HepG2 (cell line): ENCODE data around the gene UBR3. TPM values are rescaled to one million over a fixed set of nuclear protein-coding genes. Genes with fewer than 3 reads are reported as not detected.
A peak's percentile ranks its signal among the peaks of the same experiment; 100 is the strongest.
"Not testable (repeated sequence)": the region's sequence is repeated elsewhere in the genome, so short reads cannot be mapped to it uniquely, and the experiment has no call there.

ENCODE experiments used
- ATAC-seq: fragments of 200-7000 bp; cut with Tn5 transposase; 3 replicates; pipeline ENCODE4 v1.9.1; 2020; ENCODE audit warnings: mild to moderate bottlenecking, moderate library complexity
- BruUV-seq: library from RNA; stranded (reverse); fragments of 400-500 nt; replicated peaks from 2 replicates; lab custom pipeline; 2021; lab: Mats Ljungman, UMichigan
- CTCF ChIA-PET: fragments of 300-600 bp; formaldehyde crosslinking; extraction: SDS; loops from one replicate; lab custom pipeline; 2021; ENCODE audit warnings: low total read pairs, inconsistent platforms, low intra/inter-chr PET ratio; lab: Yijun Ruan, JAX
- POLR2A ChIA-PET: fragments of 350-600 bp; sonication (Branson Sonifier 250); formaldehyde crosslinking; loops from one replicate; lab custom pipeline; 2020; ENCODE audit warnings: antibody characterized with exemption, inconsistent platforms; lab: Yijun Ruan, JAX
- DNase-seq: peaks from one replicate; pipeline ENCODE4 v3.0.0-alpha.2; 2015; ENCODE audit warnings: low spot score
- FAIRE-seq: peaks from 3 replicates; lab custom pipeline; 2011; peaks lifted over from hg19 to GRCh38; lab: Jason Lieb, UNC
- H2AFZ ChIP-seq: one replicate; pipeline ENCODE4 v1.6.1; 2011; ENCODE audit warnings: low read length, inconsistent platforms
- H3K27ac ChIP-seq: fragments of 300-600 bp; 3 replicates; pipeline ENCODE4 v1.8.0; 2011; ENCODE audit warnings: mixed run types, mild to moderate bottlenecking, mixed read lengths, low read length, inconsistent platforms; ENCODE audit not compliant: insufficient read depth; ENCODE audit errors: extremely low read length
- H3K27me3 ChIP-seq, 2 experiments: fragments of 200-600 bp in 1 of 2; 2 replicates in 1 of 2; 3 replicates in 1 of 2; pipeline versions ENCODE4 v1.6.0 to v1.8.0; 2011; ENCODE audit warnings: low read length in 2 of 2, mild to moderate bottlenecking in 2 of 2, moderate library complexity in 2 of 2, inconsistent platforms in 1 of 2; ENCODE audit not compliant: insufficient read depth in 2 of 2, control insufficient read depth in 1 of 2
- H3K36me3 ChIP-seq, 2 experiments: fragments of 200-600 bp in 1 of 2; replicated peaks in 1 of 2; 2 replicates in 1 of 2; 3 replicates in 1 of 2; pipeline versions ENCODE4 v1.5.1 to v1.8.0; 2011; ENCODE audit warnings: low read length in 2 of 2, inconsistent platforms in 1 of 2; ENCODE audit not compliant: insufficient read depth in 2 of 2, control insufficient read depth in 1 of 2
- H3K4me1 ChIP-seq: 2 replicates; pipeline ENCODE4 v1.5.1; 2012; ENCODE audit warnings: low read length, inconsistent platforms; ENCODE audit not compliant: insufficient read depth
- H3K4me2 ChIP-seq: 2 replicates; pipeline ENCODE4 v1.6.0; 2011; ENCODE audit warnings: low read depth, low read length, inconsistent platforms
- H3K4me3 ChIP-seq, 3 experiments: fragments of 200-600 bp in 1 of 3; sonication (generic), shearing (Covaris generic) in 1 of 3; replicated peaks in 1 of 3; 2 replicates each; pipeline ENCODE4 v1.5.1; 2011 to 2016; ENCODE audit warnings: low read length in 3 of 3, inconsistent platforms in 2 of 3, low read depth in 2 of 3, mild to moderate bottlenecking in 2 of 3, control low read depth in 1 of 3, mixed read lengths in 1 of 3; ENCODE audit not compliant: insufficient read depth in 1 of 3
- H3K79me2 ChIP-seq: one replicate; pipeline ENCODE4 v1.6.1; 2011; ENCODE audit warnings: low read length, inconsistent platforms; ENCODE audit not compliant: insufficient read depth
- H3K9ac ChIP-seq: 2 replicates; pipeline ENCODE4 v1.6.0; 2011; ENCODE audit warnings: mild to moderate bottlenecking, low read depth, low read length, inconsistent platforms; ENCODE audit not compliant: insufficient read depth
- H3K9me3 ChIP-seq: 2 replicates; pipeline ENCODE4 v1.5.1; 2012; ENCODE audit warnings: mild to moderate bottlenecking, low read length
- H4K20me1 ChIP-seq: 2 replicates; pipeline ENCODE4 v1.6.0; 2011; ENCODE audit warnings: inconsistent platforms, mild to moderate bottlenecking, low read length, moderate library complexity; ENCODE audit not compliant: insufficient read depth
- BCL6 ChIP-seq: IDR thresholded peaks from 2 replicates; pipeline ENCODE4 v1.6.1; 2016; ENCODE audit warnings: missing genetic modification reagents, missing compliant biosample characterization
- ELF1 ChIP-seq: sonication (generic); formaldehyde crosslinking; IDR thresholded peaks from 2 replicates; pipeline ENCODE4 v1.4.0; 2020; ENCODE audit warnings: missing genetic modification reagents
- FOXA1 ChIP-seq, 2 experiments: fragments of 450-650 bp in 1 of 2; sonication (generic) in 1 of 2; formaldehyde crosslinking in 1 of 2; IDR thresholded peaks; 2 replicates each; pipeline versions ENCODE4 v1.4.0 to v1.6.1; 2016 to 2020; ENCODE audit warnings: missing genetic modification reagents in 1 of 2
- FOXA3 ChIP-seq: IDR thresholded peaks from 2 replicates; pipeline ENCODE4 v1.6.1; 2016; ENCODE audit warnings: missing genetic modification reagents, missing compliant biosample characterization
- GFI1 ChIP-seq: sonication (generic); formaldehyde crosslinking; IDR thresholded peaks from 2 replicates; pipeline ENCODE4 v1.5.0; 2020; ENCODE audit warnings: missing genetic modification reagents, mild to moderate bottlenecking, borderline replicate concordance
- HDAC1 ChIP-seq: sonication (generic); formaldehyde crosslinking; IDR thresholded peaks from 2 replicates; pipeline ENCODE4 v1.5.1; 2020; ENCODE audit warnings: mild to moderate bottlenecking, missing genetic modification reagents
- HOMEZ ChIP-seq: IDR thresholded peaks from 2 replicates; pipeline ENCODE4 v1.6.1; 2016; ENCODE audit warnings: low read depth
- SP5 ChIP-seq: IDR thresholded peaks from 2 replicates; pipeline ENCODE4 v1.6.1; 2016; ENCODE audit warnings: low read depth, borderline replicate concordance
- WGBS: methylation state at CpG from one replicate; pipeline ENCODE4 v1.1.6; 2017; ENCODE audit warnings: low lambda C conversion rate; 5-methylcytosine and 5-hydroxymethylcytosine counted together
- in situ Hi-C: cut with HindIII; loops from 2 replicates; pipeline ENCODE4 v1.10.0; 2017; ENCODE audit warnings: low pct_unique_long_range_greater_than_20kb; ENCODE audit not compliant: extremely low pct_ligation_motif_present
- intact Hi-C: fragments of 100-400 bp; cut with micrococcal nuclease; formaldehyde crosslinking; loops from one replicate; pipeline ENCODE4 v1.10.0; 2022; ENCODE audit not compliant: unreplicated experiment
- polyA plus RNA-seq, 8 experiments: library from polyadenylated mRNA; depleted of rRNA in 3 of 8; stranded (reverse) in 7 of 8; unstranded in 1 of 8; fragments of >200 nt; fragmentation: Illumina TruSeq in 4 of 8; extraction: Trizol in 4 of 8; gene quantifications; 2 replicates each; pipeline versions ENCODE4 v1.2.1 to v1.2.3, GENCODE V29; 2011 to 2016; ENCODE audit warnings: low read depth in 4 of 8, missing spikeins in 1 of 8, mixed read lengths in 1 of 8; ENCODE audit not compliant: insufficient read depth in 1 of 8
- small RNA-seq, 3 experiments: library from RNA; depleted of rRNA; stranded (forward); fragments of <200 nt; gene quantifications; one replicate each; pipeline ENCODE3, GENCODE V24; 2012; ENCODE audit warnings: low read depth in 2 of 3, low replicate concordance in 1 of 3; ENCODE audit not compliant: insufficient read length in 3 of 3, insufficient read depth in 2 of 3
- total RNA-seq, 5 experiments: library from RNA; depleted of rRNA; stranded (reverse); fragments of >200 nt; fragmentation: Illumina TruSeq; extraction: Trizol; gene quantifications; 2 replicates each; pipeline ENCODE4 v1.2.3, GENCODE V29; 2016; ENCODE audit warnings: low read depth in 1 of 5
- TF ChIP-seq, protein P1 (sequence below): sonication (generic); formaldehyde crosslinking; IDR thresholded peaks from 2 replicates; pipeline ENCODE4 v1.9.0; 2022; ENCODE audit warnings: low read depth, missing genetic modification reagents

Gene UBR3
- total and polyA plus RNA-seq, 2 of the 13 experiments (the other 11 are each of a cell fraction or from before 2014, with no cell fraction given) = 15.1 to 28.0 TPM

DNA sequence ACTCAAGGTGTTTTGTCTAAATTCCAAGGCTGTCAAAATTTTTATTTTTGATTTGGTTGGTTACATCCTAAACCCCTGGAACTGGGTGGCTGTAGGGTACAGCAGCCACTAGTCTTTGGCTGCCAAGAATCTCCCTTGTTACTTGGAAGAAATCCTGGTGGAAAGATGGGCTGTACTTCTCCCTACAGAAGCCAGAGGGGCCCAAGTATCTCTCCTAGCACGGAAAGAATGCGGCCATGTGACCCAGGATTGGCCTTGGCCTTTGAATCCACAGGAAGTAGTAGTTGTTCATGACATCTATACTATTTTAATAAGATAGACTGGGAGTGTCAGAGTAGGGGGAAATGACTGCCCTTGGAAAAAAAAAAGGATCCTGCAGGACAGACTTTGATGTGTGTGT lies 296.3 kb downstream of the UBR3 start (continued):
- TF ChIP-seq HOMEZ (CRISPR knock-in tag) (peak; percentile 75; the same call in 1 of the 2 replicates), BCL6 (CRISPR knock-in tag) (no peak), HDAC1 (CRISPR knock-in tag) (no peak), GFI1 (CRISPR knock-in tag) (no peak)
- TF ChIP-seq, all 625 proteins: peak for 11

DNA sequence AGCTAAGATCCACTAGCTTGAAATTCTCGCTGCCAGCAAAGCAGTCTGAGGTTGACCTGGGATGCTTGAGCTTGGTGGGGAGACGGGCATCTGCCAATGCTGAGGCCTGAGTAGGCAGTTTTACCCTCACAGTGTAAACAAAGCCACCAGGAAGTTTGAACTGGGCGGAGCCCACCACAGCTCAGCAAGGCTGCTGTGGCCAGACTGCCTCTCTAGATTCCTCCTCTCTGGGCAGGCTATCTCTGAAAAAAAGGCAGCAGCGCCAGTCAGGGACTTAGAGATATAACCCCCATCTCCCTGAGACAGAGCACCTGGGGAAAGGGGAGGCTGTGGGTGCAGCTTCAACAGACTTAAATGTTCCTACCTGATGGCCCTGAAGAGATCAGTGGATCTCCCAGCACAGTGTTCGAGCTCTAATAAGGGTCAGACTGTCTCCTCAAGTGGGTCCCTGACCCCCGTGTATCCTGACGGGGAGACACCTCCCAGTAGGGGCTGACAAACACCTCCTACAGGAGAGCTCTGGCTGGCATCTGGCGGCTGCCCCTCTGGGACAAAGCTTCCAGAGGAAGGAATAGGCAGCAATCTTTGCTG lies 299.0 kb downstream of the UBR3 start:
- H2AFZ ChIP-seq; POLR2A ChIA-PET; H3K9ac ChIP-seq; BruUV-seq; H3K36me3 ChIP-seq; CTCF ChIA-PET; H3K79me2 ChIP-seq; H3K4me3 ChIP-seq; H3K4me2 ChIP-seq; intact Hi-C loops; in situ Hi-C loops; H4K20me1 ChIP-seq; DNase-seq; ATAC-seq; FAIRE-seq; H3K27me3 ChIP-seq; H3K27ac ChIP-seq; H3K9me3 ChIP-seq; TF ChIP-seq FOXA1 (IDR thresholded peaks at IDR 0.05): not testable (repeated sequence)
- TF ChIP-seq SP5 (CRISPR knock-in tag) (0 out of 2 replicates have a peak, but pooled peaks have one; percentile 22), FOXA3 (CRISPR knock-in tag) (0 out of 2 replicates have a peak, but pooled peaks have one; percentile 19), FOXA1 (CRISPR knock-in tag; IDR thresholded peaks at IDR 0.05) (peak; percentile 58), ELF1 (peak; percentile 30; the same call in 1 of the 2 replicates)
- TF ChIP-seq, protein P1, sequence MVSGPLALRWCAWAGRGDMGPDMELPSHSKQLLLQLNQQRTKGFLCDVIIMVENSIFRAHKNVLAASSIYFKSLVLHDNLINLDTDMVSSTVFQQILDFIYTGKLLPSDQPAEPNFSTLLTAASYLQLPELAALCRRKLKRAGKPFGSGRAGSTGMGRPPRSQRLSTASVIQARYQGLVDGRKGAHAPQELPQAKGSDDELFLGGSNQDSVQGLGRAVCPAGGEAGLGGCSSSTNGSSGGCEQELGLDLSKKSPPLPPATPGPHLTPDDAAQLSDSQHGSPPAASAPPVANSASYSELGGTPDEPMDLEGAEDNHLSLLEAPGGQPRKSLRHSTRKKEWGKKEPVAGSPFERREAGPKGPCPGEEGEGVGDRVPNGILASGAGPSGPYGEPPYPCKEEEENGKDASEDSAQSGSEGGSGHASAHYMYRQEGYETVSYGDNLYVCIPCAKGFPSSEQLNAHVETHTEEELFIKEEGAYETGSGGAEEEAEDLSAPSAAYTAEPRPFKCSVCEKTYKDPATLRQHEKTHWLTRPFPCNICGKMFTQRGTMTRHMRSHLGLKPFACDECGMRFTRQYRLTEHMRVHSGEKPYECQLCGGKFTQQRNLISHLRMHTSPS (CRISPR knock-in tag) = peak; percentile 57; the same call in 1 of the 2 replicates
- H3K4me1 ChIP-seq = peaks cover 25% of the 10 kb centered on the region
- 19% methylated on average over 7 of the region's 8 CpGs for WGBS

Small RNA genes lying within 50 kb of the gene (small RNA-seq; reads per million reads assigned to genes)
- 0 reads per million in 3 experiments for gene RNU6-1006P

Other genes with a start within 250 kb of the UBR3 start
- 81.0 and 133 TPM in 2 replicates for gene PPIG, start 243.1 kb upstream of the UBR3 start, total RNA-seq (2016; rRNA removed; fragmentation: Illumina TruSeq; extraction: Trizol)
- gene PPIG, start 243.1 kb upstream of the UBR3 start, polyA plus RNA-seq (2011; rRNA removed) = 22.2 and 31.3 TPM in 2 replicates
- gene CFAP210, start 133.0 kb upstream of the UBR3 start, total RNA-seq (2016; rRNA removed; fragmentation: Illumina TruSeq; extraction: Trizol) = 0.14 and 0.18 TPM in 2 replicates
- not detected in 2 replicates for gene CFAP210, start 133.0 kb upstream of the UBR3 start, polyA plus RNA-seq (2011; rRNA removed)
- gene PHOSPHO2, start 133.0 kb upstream of the UBR3 start, total RNA-seq (2016; rRNA removed; fragmentation: Illumina TruSeq; extraction: Trizol) = 11.4 and 14.6 TPM in 2 replicates
- gene PHOSPHO2, start 133.0 kb upstream of the UBR3 start, polyA plus RNA-seq (2011; rRNA removed) = 4.8 and 6.1 TPM in 2 replicates
- 52.4 and 70.4 TPM in 2 replicates for gene KLHL23, start 93.6 kb upstream of the UBR3 start, total RNA-seq (2016; rRNA removed; fragmentation: Illumina TruSeq; extraction: Trizol)
- gene KLHL23, start 93.6 kb upstream of the UBR3 start, polyA plus RNA-seq (2011; rRNA removed) = 23.2 and 26.1 TPM in 2 replicates
- 208 and 344 TPM in 2 replicates for gene SSB, start 28.6 kb upstream of the UBR3 start, total RNA-seq (2016; rRNA removed; fragmentation: Illumina TruSeq; extraction: Trizol)
- 77.0 and 109 TPM in 2 replicates for gene SSB, start 28.6 kb upstream of the UBR3 start, polyA plus RNA-seq (2011; rRNA removed)
- gene METTL5, start 2.5 kb upstream of the UBR3 start, total RNA-seq (2016; rRNA removed; fragmentation: Illumina TruSeq; extraction: Trizol) = 95.1 and 129 TPM in 2 replicates
- 39.4 and 50.7 TPM in 2 replicates for gene METTL5, start 2.5 kb upstream of the UBR3 start, polyA plus RNA-seq (2011; rRNA removed)